Measurements from ENCODE around the gene RAB26.
"Not testable (repeated sequence)": the region's sequence is repeated elsewhere in the genome, so short reads cannot be mapped to it uniquely, and the experiment has no call there.

The RAB26 gene

GRCh38 chr16:2200313-2200712 lies 51.9 kb downstream of the RAB26 start:
- no peak for DNase-seq

- not testable (repeated sequence) for DNase-seq
These were observed 54.8 kb downstream of the RAB26 start for GRCh38 chr16:2203119-2203688.

Data from NCI-H1048 (cell line).